PC-9 (cell line): Measurements from ENCODE around the gene STAT4. TPM values are rescaled to one million over a fixed set of nuclear protein-coding genes. Genes with fewer than 3 reads are reported as not detected.

Source experiments
- BruUV-seq: library from RNA; stranded (reverse); fragments of 400-500 nt; replicated peaks from 2 replicates; lab custom pipeline; 2021; lab: Mats Ljungman, UMichigan
- CTCF ChIA-PET: fragments of 300-600 bp; sonication (Branson Sonifier 250); formaldehyde crosslinking; loops from one replicate; lab custom pipeline; 2022; ENCODE audit warnings: antibody characterized with exemption; lab: Charles Lee
- POLR2A ChIA-PET: fragments of 300-600 bp; sonication (Branson Sonifier 250); formaldehyde crosslinking; loops from one replicate; lab custom pipeline; 2022; ENCODE audit warnings: antibody characterized with exemption; ENCODE audit not compliant: unreplicated experiment; lab: Charles Lee
- DNase-seq, 2 experiments: peaks; one replicate each; pipeline versions ENCODE4 v3.0.0 to v3.0.0-alpha.2; 2015 to 2022; ENCODE audit warnings: mixed read lengths in 1 of 2
- H2AFZ ChIP-seq: fragments of 200-600 bp; sonication (generic); 2 replicates; pipeline ENCODE4 v1.8.1; 2017; ENCODE audit warnings: antibody characterized with exemption
- H3F3A ChIP-seq: fragments of 200-600 bp; sonication (generic); 2 replicates; pipeline ENCODE4 v1.8.1; 2017; ENCODE audit warnings: antibody characterized with exemption, mild to moderate bottlenecking, low read depth; ENCODE audit not compliant: insufficient read depth
- H3K27ac ChIP-seq: fragments of 200-600 bp; sonication (generic); 2 replicates; pipeline ENCODE4 v1.6.1; 2016; ENCODE audit warnings: mixed run types
- H3K27me3 ChIP-seq: fragments of 200-600 bp; sonication (generic); 2 replicates; pipeline ENCODE4 v1.6.1; 2016; ENCODE audit warnings: low read depth, mixed run types; ENCODE audit not compliant: insufficient read depth
- H3K36me3 ChIP-seq: fragments of 200-600 bp; sonication (generic); 2 replicates; pipeline ENCODE4 v1.6.1; 2016; ENCODE audit warnings: low read depth, mixed run types
- H3K4me1 ChIP-seq: fragments of 200-600 bp; sonication (generic); replicated peaks from 2 replicates; pipeline ENCODE4 v1.6.1; 2016; ENCODE audit warnings: mixed run types; ENCODE audit not compliant: insufficient read depth
- H3K4me2 ChIP-seq: fragments of 200-600 bp; sonication (generic); 2 replicates; pipeline ENCODE4 v1.6.1; 2017; ENCODE audit warnings: mixed run types
- H3K4me3 ChIP-seq: fragments of 200-600 bp; sonication (generic); 2 replicates; pipeline ENCODE4 v1.6.1; 2016; ENCODE audit warnings: mixed run types
- H3K79me2 ChIP-seq: fragments of 200-600 bp; sonication (generic); 2 replicates; pipeline ENCODE4 v1.6.1; 2017; ENCODE audit warnings: low read depth, mixed run types
- H3K9me2 ChIP-seq: fragments of 200-600 bp; sonication (generic); 2 replicates; pipeline ENCODE4 v1.8.1; 2017; ENCODE audit warnings: mild to moderate bottlenecking; ENCODE audit not compliant: insufficient read depth
- H3K9me3 ChIP-seq: fragments of 200-600 bp; sonication (generic); 2 replicates; pipeline ENCODE4 v1.8.1; 2016; ENCODE audit warnings: low read depth; ENCODE audit not compliant: insufficient read depth
- H4K20me1 ChIP-seq: fragments of 200-600 bp; sonication (generic); 2 replicates; pipeline ENCODE4 v1.8.1; 2017; ENCODE audit not compliant: insufficient read depth
- CTCF ChIP-seq: fragments of 200-600 bp; sonication (generic); conservative IDR thresholded peaks from 2 replicates; pipeline ENCODE4 v1.6.1; 2017; ENCODE audit warnings: mixed run types, antibody characterized with exemption, mild to moderate bottlenecking, moderate library complexity
- EZH2 ChIP-seq: fragments of 200-600 bp; sonication (generic); IDR thresholded peaks from 2 replicates; pipeline ENCODE4 v1.8.0; 2017; ENCODE audit warnings: antibody characterized with exemption, low read depth
- intact Hi-C: fragments of 100-400 bp; cut with micrococcal nuclease; formaldehyde crosslinking; loops from one replicate; pipeline ENCODE4 v1.10.0; 2022; ENCODE audit not compliant: unreplicated experiment
- total RNA-seq: library from RNA; stranded (reverse); gene quantifications from 2 replicates; pipeline ENCODE4 v1.2.3, GENCODE V29; 2021

Gene STAT4
- total RNA-seq, 1 experiment from 2014 or later: 0.70 TPM

- Histone ChIP-seq H3K79me2 (no peaks in the 10 kb centered on the region), H3K9me3 (no peaks in the 10 kb centered on the region; the same call in 1 of the 2 replicates), H3K4me2 (no peak overlapping the region), H3K27ac (peak overlapping the region; percentile 91), H3K4me3 (no peak overlapping the region), H3K4me1 (peaks cover 72% of the 10 kb centered on the region), H3F3A (peaks cover 42% of the 10 kb centered on the region; the same call in 1 of the 2 replicates), H3K36me3 (no peaks in the 10 kb centered on the region), H3K27me3 (no peaks in the 10 kb centered on the region), H4K20me1 (no peaks in the 10 kb centered on the region), H2AFZ (no peak overlapping the region), H3K9me2 (0 out of 2 replicates have a peak, but pooled peaks cover 2% of the 10 kb centered on the region)
- BruUV-seq: no TSS peak
- intact Hi-C loops: loop anchor here (1.0 kb wide), 1 partner anchor 49 kb away; no protein-coding TSS in a partner anchor
- POLR2A ChIA-PET: interaction anchor here (0.7 kb wide), 2 partner anchors 316 to 351 kb away, joined by 4 read pairs; no protein-coding TSS in a partner anchor
- DNase-seq: no peak
- CTCF ChIA-PET: no interaction called here
- TF ChIP-seq EZH2: no peak
- TF ChIP-seq CTCF: no peak
These were observed 20.0 kb upstream of the STAT4 start for GRCh38 chr2:191170773-191171172.

- no TSS peak for BruUV-seq
- H3K4me1 ChIP-seq: peaks cover 77% of the 10 kb centered on the region
- H3K4me2 ChIP-seq: peak overlapping the region; percentile 34
- H3K4me3 ChIP-seq: no peak overlapping the region
- no peaks in the 10 kb centered on the region; the same call in 1 of the 2 replicates for H3K9me3 ChIP-seq
- CTCF ChIA-PET: interaction anchor here (0.7 kb wide), 1 partner anchor 152 kb away, joined by 4 read pairs; no protein-coding TSS in a partner anchor
- no peaks in the 10 kb centered on the region for H3K27me3 ChIP-seq
- no peaks in the 10 kb centered on the region for H3K36me3 ChIP-seq
- TF ChIP-seq CTCF (no peak), EZH2 (no peak)
- peaks cover 47% of the 10 kb centered on the region; the same call in 1 of the 2 replicates for H3F3A ChIP-seq
- intact Hi-C loops: no loop called here
- H3K27ac ChIP-seq: peak overlapping the region; percentile 77
- POLR2A ChIA-PET: interaction anchor here (0.7 kb wide), 2 partner anchors 45 to 412 kb away, joined by 3 to 4 read pairs; no protein-coding TSS in a partner anchor
- H2AFZ ChIP-seq: no peak overlapping the region
- peak; percentile 37 to 73 for DNase-seq
- no peaks in the 10 kb centered on the region for H3K79me2 ChIP-seq
- H4K20me1 ChIP-seq: no peaks in the 10 kb centered on the region
- H3K9me2 ChIP-seq: 0 out of 2 replicates have a peak, but pooled peaks cover 2% of the 10 kb centered on the region
These were observed 19.5 kb upstream of the STAT4 start for GRCh38 chr2:191170301-191170636.

GRCh38 chr2:191169456-191170300 lies 18.9 kb upstream of the STAT4 start:
- Histone ChIP-seq H4K20me1 (no peaks in the 10 kb centered on the region), H3K9me2 (0 out of 2 replicates have a peak, but pooled peaks cover 2% of the 10 kb centered on the region), H3K4me2 (peak overlapping the region; percentile 34), H3K36me3 (no peaks in the 10 kb centered on the region), H2AFZ (no peak overlapping the region), H3F3A (peaks cover 47% of the 10 kb centered on the region; the same call in 1 of the 2 replicates), H3K27me3 (no peaks in the 10 kb centered on the region), H3K79me2 (no peaks in the 10 kb centered on the region), H3K27ac (peak overlapping the region; percentile 77), H3K4me1 (peaks cover 78% of the 10 kb centered on the region), H3K4me3 (no peak overlapping the region), H3K9me3 (no peaks in the 10 kb centered on the region; the same call in 1 of the 2 replicates)
- BruUV-seq: TSS peak; percentile 68
- TF ChIP-seq CTCF (no peak), EZH2 (no peak)
- CTCF ChIA-PET: interaction anchor here (0.7 kb wide), 1 partner anchor 153 kb away, joined by 4 read pairs; no protein-coding TSS in a partner anchor
- DNase-seq: peak in 1 of 2 experiments; percentile 85
- POLR2A ChIA-PET: interaction anchor here (0.6 to 0.8 kb wide), 6 partner anchors 38 to 971 kb away, joined by 3 to 8 read pairs (median 4); no protein-coding TSS in a partner anchor
- intact Hi-C loops: loop anchor here (5.0 kb wide), 2 partner anchors 133 to 213 kb away; no protein-coding TSS in a partner anchor
